Astrocyte (in vitro differentiated cells and primary cell): ENCODE data around the gene SPP2. TPM values are rescaled to one million over a fixed set of nuclear protein-coding genes. Genes with fewer than 3 reads are reported as not detected.
A peak's percentile ranks its signal among the peaks of the same experiment; 100 is the strongest.

Experiments
- DNase-seq: peaks from one replicate; pipeline ENCODE4 v3.0.0-alpha.2; 2010; ENCODE audit warnings: low read depth
- FAIRE-seq: peaks from 2 replicates; lab custom pipeline; 2011; peaks lifted over from hg19 to GRCh38; lab: Jason Lieb, UNC
- H2AFZ ChIP-seq: 2 replicates; pipeline ENCODE4 v1.6.0; 2012; ENCODE audit warnings: low read depth, low read length, inconsistent platforms
- H3K27ac ChIP-seq: 2 replicates; pipeline ENCODE4 v1.5.1; 2011; ENCODE audit warnings: low read depth, low read length, inconsistent platforms
- H3K27me3 ChIP-seq: 2 replicates; pipeline ENCODE4 v1.6.0; 2011; ENCODE audit warnings: low read length, inconsistent platforms; ENCODE audit not compliant: insufficient read depth
- H3K36me3 ChIP-seq: 2 replicates; pipeline ENCODE4 v1.5.1; 2011; ENCODE audit warnings: low read length, inconsistent platforms; ENCODE audit not compliant: insufficient read depth
- H3K4me1 ChIP-seq: 2 replicates; pipeline ENCODE4 v1.5.1; 2011; ENCODE audit warnings: low read length, inconsistent platforms; ENCODE audit not compliant: insufficient read depth
- H3K4me2 ChIP-seq: 2 replicates; pipeline ENCODE4 v1.6.0; 2012; ENCODE audit warnings: low read length, inconsistent platforms
- H3K4me3 ChIP-seq: 2 replicates; pipeline ENCODE4 v1.5.1; 2011; ENCODE audit warnings: low read depth, mild to moderate bottlenecking, low read length, inconsistent platforms; ENCODE audit not compliant: insufficient read depth
- H3K79me2 ChIP-seq: 2 replicates; pipeline ENCODE4 v1.6.0; 2012; ENCODE audit warnings: mild to moderate bottlenecking, low read length, inconsistent platforms; ENCODE audit not compliant: insufficient read depth
- H3K9ac ChIP-seq: 2 replicates; pipeline ENCODE4 v1.6.0; 2012; ENCODE audit warnings: mild to moderate bottlenecking, low read length, inconsistent platforms
- H3K9me3 ChIP-seq: 2 replicates; pipeline ENCODE4 v1.5.1; 2012; ENCODE audit warnings: low read depth, mild to moderate bottlenecking, low read length, inconsistent platforms; ENCODE audit not compliant: insufficient read depth
- H4K20me1 ChIP-seq: 2 replicates; pipeline ENCODE4 v1.6.0; 2012; ENCODE audit warnings: low read length, inconsistent platforms; ENCODE audit not compliant: insufficient read depth
- H3K27ac Mint-ChIP-seq: one replicate; pipeline ENCODE4 v1.8.0; 2021; ENCODE audit warnings: mild to moderate bottlenecking, mixed read lengths; ENCODE audit not compliant: unreplicated experiment
- H3K27me3 Mint-ChIP-seq: one replicate; pipeline ENCODE4 v1.8.0; 2021; ENCODE audit warnings: low read depth, mixed read lengths; ENCODE audit not compliant: unreplicated experiment
- H3K36me3 Mint-ChIP-seq: one replicate; pipeline ENCODE4 v1.8.0; 2021; ENCODE audit warnings: low read depth, mixed read lengths; ENCODE audit not compliant: unreplicated experiment
- H3K4me1 Mint-ChIP-seq: one replicate; pipeline ENCODE4 v1.8.0; 2021; ENCODE audit warnings: low read depth, mixed read lengths; ENCODE audit not compliant: unreplicated experiment
- H3K4me3 Mint-ChIP-seq: one replicate; pipeline ENCODE4 v1.8.0; 2021; ENCODE audit warnings: mild to moderate bottlenecking, moderate library complexity, mixed read lengths; ENCODE audit not compliant: unreplicated experiment
- H3K9me3 Mint-ChIP-seq: one replicate; pipeline ENCODE4 v1.8.0; 2021; ENCODE audit warnings: mild to moderate bottlenecking, mixed read lengths; ENCODE audit not compliant: unreplicated experiment
- CTCF ChIP-seq: IDR thresholded peaks from 2 replicates; pipeline ENCODE4 v1.5.1; 2011; ENCODE audit warnings: low read depth, mild to moderate bottlenecking, inconsistent platforms, low read length, moderate library complexity; ENCODE audit not compliant: insufficient read depth
- EZH2 ChIP-seq: IDR thresholded peaks from 2 replicates; pipeline ENCODE4 v1.6.1; 2012; ENCODE audit warnings: mild to moderate bottlenecking, low read length, inconsistent platforms; ENCODE audit not compliant: insufficient read depth
- total RNA-seq: library from RNA; stranded (reverse); gene quantifications from 2 replicates; pipeline ENCODE4 v1.2.1, GENCODE V29; 2021

Gene SPP2
- total RNA-seq, 1 donor from 2014 or later = not detected

DNA sequence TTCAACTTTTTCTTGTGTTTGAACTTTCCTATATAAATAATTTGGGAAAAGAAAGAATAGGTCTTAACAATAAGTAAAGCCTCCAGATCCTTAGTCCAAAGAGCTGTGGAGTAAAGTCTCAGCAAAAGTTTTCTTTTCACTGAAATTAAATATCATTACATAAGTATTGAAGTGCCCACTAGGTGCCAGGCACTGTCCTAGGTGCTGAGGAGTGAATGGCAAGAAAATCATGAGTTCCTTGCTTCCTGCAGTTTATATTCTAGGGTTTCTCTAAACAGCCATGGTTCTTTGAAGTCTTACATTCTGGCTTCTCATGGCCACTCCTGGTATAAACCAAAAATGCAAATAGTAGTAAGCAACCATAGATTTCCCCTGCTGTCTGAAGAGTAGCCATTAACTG, 59.7 kb downstream of the SPP2 start:
- peaks cover 5% of the 10 kb centered on the region for H3K9me3 Mint-ChIP-seq
- no peaks in the 10 kb centered on the region for H3K9me3 ChIP-seq
- H3K27ac ChIP-seq = no peak overlapping the region
- DNase-seq (no peak), FAIRE-seq (no peak)
- peaks cover 1% of the 10 kb centered on the region for H3K4me1 Mint-ChIP-seq
- no peak overlapping the region for H3K27ac Mint-ChIP-seq
- H4K20me1 ChIP-seq = no peaks in the 10 kb centered on the region
- H3K27me3 ChIP-seq = no peaks in the 10 kb centered on the region
- no peak overlapping the region for H2AFZ ChIP-seq
- no peak overlapping the region for H3K9ac ChIP-seq
- H3K4me1 ChIP-seq = no peaks in the 10 kb centered on the region
- H3K4me3 Mint-ChIP-seq = no peak overlapping the region
- H3K36me3 Mint-ChIP-seq = no peaks in the 10 kb centered on the region
- no peak for TF ChIP-seq EZH2
- no peak overlapping the region for H3K4me3 ChIP-seq
- peaks cover 5% of the 10 kb centered on the region for H3K27me3 Mint-ChIP-seq
- no peaks in the 10 kb centered on the region for H3K79me2 ChIP-seq
- H3K36me3 ChIP-seq = no peaks in the 10 kb centered on the region
- no peak overlapping the region for H3K4me2 ChIP-seq

GRCh38 chr2:234111523-234111922, 61.0 kb downstream of the SPP2 start:
- no peaks in the 10 kb centered on the region for H3K27me3 ChIP-seq
- H3K9me3 ChIP-seq = no peaks in the 10 kb centered on the region
- H3K4me3 ChIP-seq = no peak overlapping the region
- Mint-ChIP-seq H3K27ac (no peak overlapping the region), H3K27me3 (peaks cover 5% of the 10 kb centered on the region), H3K36me3 (no peaks in the 10 kb centered on the region), H3K4me3 (no peak overlapping the region), H3K9me3 (peaks cover 2% of the 10 kb centered on the region), H3K4me1 (no peaks in the 10 kb centered on the region)
- no peak for TF ChIP-seq EZH2
- TF ChIP-seq CTCF = no peak
- no peaks in the 10 kb centered on the region for H3K4me1 ChIP-seq
- H3K4me2 ChIP-seq = no peak overlapping the region
- FAIRE-seq (no peak), DNase-seq (peak; percentile 41)
- no peak overlapping the region for H3K9ac ChIP-seq
- no peak overlapping the region for H3K27ac ChIP-seq
- H4K20me1 ChIP-seq = no peaks in the 10 kb centered on the region
- no peak overlapping the region for H2AFZ ChIP-seq
- H3K79me2 ChIP-seq = no peaks in the 10 kb centered on the region
- H3K36me3 ChIP-seq = no peaks in the 10 kb centered on the region

DNA sequence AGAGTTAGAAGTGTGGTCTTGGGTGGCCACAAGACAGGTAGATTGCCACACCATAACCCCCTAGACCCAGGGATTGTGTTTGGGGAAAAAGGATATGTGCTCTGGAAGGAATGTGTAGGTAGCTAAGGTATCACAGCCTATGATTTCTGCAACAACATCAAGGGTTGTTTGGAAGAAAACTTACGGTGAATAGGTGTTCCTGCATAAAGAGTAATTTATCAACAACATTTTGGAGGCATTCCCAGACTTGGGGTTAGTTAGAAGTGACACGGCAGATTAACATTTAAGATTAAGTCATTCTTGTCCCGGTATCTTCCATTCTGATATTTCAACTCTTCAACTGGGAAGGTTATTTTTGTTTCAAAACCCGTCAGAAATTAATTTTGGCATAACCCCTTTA, 65.5 kb downstream of the SPP2 start:
- Mint-ChIP-seq H3K27ac (no peak overlapping the region), H3K4me3 (no peak overlapping the region), H3K4me1 (no peaks in the 10 kb centered on the region), H3K9me3 (peaks cover 7% of the 10 kb centered on the region), H3K27me3 (no peaks in the 10 kb centered on the region), H3K36me3 (no peaks in the 10 kb centered on the region)
- Histone ChIP-seq H3K9ac (no peak overlapping the region), H3K4me1 (no peaks in the 10 kb centered on the region), H3K79me2 (no peaks in the 10 kb centered on the region), H3K4me3 (no peak overlapping the region), H3K27me3 (no peaks in the 10 kb centered on the region), H3K4me2 (no peak overlapping the region), H3K36me3 (no peaks in the 10 kb centered on the region), H4K20me1 (no peaks in the 10 kb centered on the region), H3K27ac (no peak overlapping the region), H2AFZ (no peak overlapping the region), H3K9me3 (no peaks in the 10 kb centered on the region)
- DNase-seq (peak; percentile 61), FAIRE-seq (no peak)
- TF ChIP-seq EZH2 (no peak), CTCF (no peak)
